SK-N-SH treated with all-trans-retinoic acid at 6 μM for 48 hours (cell line): ENCODE measurements around the gene DOCK1.

Experiments
- ATAC-seq: fragments of 200-7000 bp; cut with Tn5 transposase; 3 replicates; pipeline ENCODE4 v1.9.1; 2020; ENCODE audit warnings: mild to moderate bottlenecking, moderate library complexity
- ARNTL ChIP-seq: fragments of 450-650 bp; formaldehyde crosslinking; IDR thresholded peaks from 2 replicates; pipeline ENCODE4 v1.5.0; 2020; ENCODE audit warnings: low read depth, mild to moderate bottlenecking, moderate library complexity, borderline replicate concordance
- BACH2 ChIP-seq: fragments of 250-450 bp; sonication (Bioruptor Pico); IDR thresholded peaks from 2 replicates; pipeline ENCODE4 v1.9.0; 2021; ENCODE audit warnings: mild to moderate bottlenecking, borderline replicate concordance
- CREB5 ChIP-seq: fragments of 250-450 bp; sonication (Bioruptor Pico); IDR thresholded peaks from 2 replicates; pipeline ENCODE4 v1.5.1; 2020; ENCODE audit warnings: low read depth, mild to moderate bottlenecking, moderate library complexity
- CSDC2 ChIP-seq: fragments of 250-450 bp; sonication (Bioruptor Pico); IDR thresholded peaks from 2 replicates; pipeline ENCODE4 v1.5.0; 2020; ENCODE audit warnings: mild to moderate bottlenecking, moderate library complexity
- CSRNP3 ChIP-seq: fragments of 250-450 bp; sonication (Bioruptor Pico); IDR thresholded peaks from 2 replicates; pipeline ENCODE4 v1.5.1; 2021; ENCODE audit warnings: mild to moderate bottlenecking, moderate library complexity
- ESRRG ChIP-seq: fragments of 250-450 bp; sonication (Bioruptor Pico); IDR thresholded peaks from 2 replicates; pipeline ENCODE4 v1.6.1; 2021; ENCODE audit warnings: mild to moderate bottlenecking
- GLIS3 ChIP-seq: fragments of 250-450 bp; sonication (Bioruptor Pico); IDR thresholded peaks from 2 replicates; pipeline ENCODE4 v1.5.0; 2020; ENCODE audit warnings: mild to moderate bottlenecking, moderate library complexity
- ISL1 ChIP-seq: fragments of 250-450 bp; sonication (Bioruptor Pico); IDR thresholded peaks from 2 replicates; pipeline ENCODE4 v2.1.2; 2022; ENCODE audit warnings: mild to moderate bottlenecking, moderate library complexity
- OSR1 ChIP-seq: fragments of 250-450 bp; sonication (Bioruptor Pico); IDR thresholded peaks from 2 replicates; pipeline ENCODE4 v1.8.0; 2022; ENCODE audit warnings: moderate library complexity, mild to moderate bottlenecking, inconsistent platforms
- POU6F1 ChIP-seq: fragments of 250-450 bp; sonication (Bioruptor Pico); IDR thresholded peaks from 2 replicates; pipeline ENCODE4 v1.8.0; 2021; ENCODE audit warnings: low read depth, mild to moderate bottlenecking, moderate library complexity, borderline replicate concordance
- PPARA ChIP-seq: fragments of 250-450 bp; sonication (Bioruptor Pico); IDR thresholded peaks from 2 replicates; pipeline ENCODE4 v1.5.0; 2020; ENCODE audit warnings: mild to moderate bottlenecking, borderline replicate concordance
- RARB ChIP-seq: fragments of 250-450 bp; sonication (Bioruptor Pico); IDR thresholded peaks from 2 replicates; pipeline ENCODE4 v1.8.0; 2021; ENCODE audit warnings: mild to moderate bottlenecking, moderate library complexity
- SNAI2 ChIP-seq: fragments of 250-450 bp; sonication (Bioruptor Pico); IDR thresholded peaks from 2 replicates; pipeline ENCODE4 v1.5.0; 2020; ENCODE audit warnings: mild to moderate bottlenecking, moderate library complexity
- TCF4 ChIP-seq: fragments of 250-450 bp; sonication (Bioruptor Pico); IDR thresholded peaks from 2 replicates; pipeline ENCODE4 v1.8.0; 2021; ENCODE audit warnings: mild to moderate bottlenecking, moderate library complexity, borderline replicate concordance
- TSHZ2 ChIP-seq: fragments of 250-450 bp; sonication (Bioruptor Pico); IDR thresholded peaks from 2 replicates; pipeline ENCODE4 v1.5.0; 2020; ENCODE audit warnings: mild to moderate bottlenecking, moderate library complexity
- ZC3H10 ChIP-seq: fragments of 250-450 bp; sonication (Bioruptor Pico); IDR thresholded peaks from 2 replicates; pipeline ENCODE4 v1.5.1; 2021; ENCODE audit warnings: mild to moderate bottlenecking, moderate library complexity
- ZFP3 ChIP-seq: fragments of 250-450 bp; sonication (Bioruptor Pico); IDR thresholded peaks from 2 replicates; pipeline ENCODE4 v1.5.0; 2020; ENCODE audit warnings: mild to moderate bottlenecking, moderate library complexity
- ZFP30 ChIP-seq: fragments of 450-650 bp; formaldehyde crosslinking; IDR thresholded peaks from 2 replicates; pipeline ENCODE4 v1.5.0; 2022; ENCODE audit warnings: mild to moderate bottlenecking, moderate library complexity
- ZNF565 ChIP-seq: fragments of 450-650 bp; formaldehyde crosslinking; conservative IDR thresholded peaks from 2 replicates; pipeline ENCODE4 v1.5.0; 2020; ENCODE audit warnings: low read depth, mild to moderate bottlenecking, moderate library complexity
- ZNF70 ChIP-seq: fragments of 450-650 bp; formaldehyde crosslinking; IDR thresholded peaks from 2 replicates; pipeline ENCODE4 v1.5.0; 2020; ENCODE audit warnings: mild to moderate bottlenecking, moderate library complexity
- ZNF8 ChIP-seq: fragments of 450-650 bp; formaldehyde crosslinking; IDR thresholded peaks from 2 replicates; pipeline ENCODE4 v1.5.0; 2020; ENCODE audit warnings: mild to moderate bottlenecking, moderate library complexity

Gene DOCK1

GRCh38 chr10:127428385-127428980 lies 523.3 kb downstream of the DOCK1 start:
- no peak for ATAC-seq
- TF ChIP-seq ESRRG (CRISPR knock-in tag) (no peak), GLIS3 (no peak), ZNF70 (CRISPR knock-in tag) (no peak), SNAI2 (CRISPR knock-in tag) (no peak), CSDC2 (CRISPR knock-in tag) (no peak), ZNF8 (CRISPR knock-in tag) (no peak), RARB (no peak), CREB5 (CRISPR knock-in tag) (no peak), BACH2 (no peak), ARNTL (CRISPR knock-in tag) (no peak), ZFP30 (no peak), TSHZ2 (CRISPR knock-in tag) (no peak), CSRNP3 (no peak), POU6F1 (CRISPR knock-in tag) (no peak), ZC3H10 (no peak), OSR1 (CRISPR knock-in tag) (no peak), PPARA (CRISPR knock-in tag) (no peak)

GRCh38 chr10:127429601-127430312 lies 524.5 kb downstream of the DOCK1 start:
- no peak for ATAC-seq
- no peak for TF ChIP-seq TCF4 (CRISPR knock-in tag)
- TF ChIP-seq ZNF565 (CRISPR knock-in tag), result no peak
- no peak for TF ChIP-seq OSR1 (CRISPR knock-in tag)
- no peak for TF ChIP-seq PPARA (CRISPR knock-in tag)
- TF ChIP-seq ESRRG (CRISPR knock-in tag), result no peak
- TF ChIP-seq ZFP30, result no peak
- TF ChIP-seq ISL1, result no peak
- TF ChIP-seq ZNF70 (CRISPR knock-in tag), result no peak
- no peak for TF ChIP-seq ZFP3 (CRISPR knock-in tag)
- no peak for TF ChIP-seq GLIS3
- TF ChIP-seq ARNTL (CRISPR knock-in tag), result no peak
- no peak for TF ChIP-seq ZNF8 (CRISPR knock-in tag)
- TF ChIP-seq ZC3H10, result no peak
- no peak for TF ChIP-seq CSDC2 (CRISPR knock-in tag)
- TF ChIP-seq CSRNP3, result no peak
- no peak for TF ChIP-seq CREB5 (CRISPR knock-in tag)
- TF ChIP-seq SNAI2 (CRISPR knock-in tag), result no peak
- TF ChIP-seq POU6F1 (CRISPR knock-in tag), result no peak
- TF ChIP-seq TSHZ2 (CRISPR knock-in tag), result no peak
- no peak for TF ChIP-seq BACH2
- TF ChIP-seq, all 23 proteins: peak for 0
